SK-N-SH (cell line): ENCODE measurements around the gene NDUFB8.

ENCODE experiments used
- EZH2phosphoT487 ChIP-seq: fragments of 200-600 bp; sonication (generic); IDR thresholded peaks from 2 replicates; pipeline ENCODE4 v1.6.1; 2017; ENCODE audit warnings: low read depth, mixed run types, mild to moderate bottlenecking, antibody characterized with exemption, moderate library complexity, borderline replicate concordance
- GABPA ChIP-seq: IDR thresholded peaks from 2 replicates; pipeline ENCODE4 v1.4.0; 2012; ENCODE audit warnings: low read depth, mild to moderate bottlenecking
- POLR2AphosphoS5 ChIP-seq: IDR thresholded peaks from 2 replicates; pipeline ENCODE4 v1.6.1; 2012; ENCODE audit warnings: low read depth, low read length
- RAD21 ChIP-seq: IDR thresholded peaks from 2 replicates; pipeline ENCODE4 v1.6.1; 2012; ENCODE audit warnings: mild to moderate bottlenecking, low read length
- RCOR1 ChIP-seq: fragments of 150-350 bp; IDR thresholded peaks from 2 replicates; pipeline ENCODE4 v1.6.1; 2017; ENCODE audit warnings: antibody characterized with exemption, low read length
- TAF1 ChIP-seq: IDR thresholded peaks from 2 replicates; pipeline ENCODE4 v1.6.1; 2012; ENCODE audit warnings: low read depth, mild to moderate bottlenecking, low read length, moderate library complexity, borderline replicate concordance
- TF ChIP-seq, protein P1 (sequence below): IDR thresholded peaks from 2 replicates; pipeline ENCODE4 v1.4.0; 2012; ENCODE audit warnings: low read depth, borderline replicate concordance
- TF ChIP-seq, protein P2 (sequence below): fragments of 200-600 bp; sonication (generic); IDR thresholded peaks from 2 replicates; pipeline ENCODE4 v1.6.1; 2017; ENCODE audit warnings: antibody characterized with exemption, mild to moderate bottlenecking, moderate library complexity
- TF ChIP-seq, protein P3 (sequence below): IDR thresholded peaks from 2 replicates; pipeline ENCODE4 v1.6.1; 2012; ENCODE audit warnings: mild to moderate bottlenecking, low read depth, low read length, moderate library complexity
- TF ChIP-seq, protein P4 (sequence below): IDR thresholded peaks from 2 replicates; pipeline ENCODE4; 2012

DNA sequence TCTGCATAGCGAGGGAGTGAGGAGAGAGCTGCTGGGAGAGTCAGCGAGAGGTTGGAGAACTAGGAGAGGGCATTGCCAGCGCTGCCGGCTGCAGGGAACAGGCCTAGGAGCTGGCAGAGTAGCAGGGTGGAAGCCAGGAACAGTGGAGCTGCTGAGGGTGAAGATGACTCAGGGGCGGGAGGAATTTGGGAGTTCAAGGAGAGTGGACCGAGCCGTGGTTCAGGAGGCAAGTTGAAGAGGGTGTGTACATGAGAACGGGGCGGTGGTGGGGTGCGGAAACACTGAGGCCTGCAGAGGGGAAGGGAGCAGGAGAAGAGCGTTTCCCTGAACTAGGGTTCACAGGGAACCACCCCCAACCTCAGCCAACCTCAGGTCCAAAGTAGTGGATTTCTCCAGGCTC is 37.6 kb upstream of the NDUFB8 start:
- TF ChIP-seq, protein P1, sequence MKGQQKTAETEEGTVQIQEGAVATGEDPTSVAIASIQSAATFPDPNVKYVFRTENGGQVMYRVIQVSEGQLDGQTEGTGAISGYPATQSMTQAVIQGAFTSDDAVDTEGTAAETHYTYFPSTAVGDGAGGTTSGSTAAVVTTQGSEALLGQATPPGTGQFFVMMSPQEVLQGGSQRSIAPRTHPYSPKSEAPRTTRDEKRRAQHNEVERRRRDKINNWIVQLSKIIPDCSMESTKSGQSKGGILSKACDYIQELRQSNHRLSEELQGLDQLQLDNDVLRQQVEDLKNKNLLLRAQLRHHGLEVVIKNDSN, result no peak
- TF ChIP-seq, protein P2, sequence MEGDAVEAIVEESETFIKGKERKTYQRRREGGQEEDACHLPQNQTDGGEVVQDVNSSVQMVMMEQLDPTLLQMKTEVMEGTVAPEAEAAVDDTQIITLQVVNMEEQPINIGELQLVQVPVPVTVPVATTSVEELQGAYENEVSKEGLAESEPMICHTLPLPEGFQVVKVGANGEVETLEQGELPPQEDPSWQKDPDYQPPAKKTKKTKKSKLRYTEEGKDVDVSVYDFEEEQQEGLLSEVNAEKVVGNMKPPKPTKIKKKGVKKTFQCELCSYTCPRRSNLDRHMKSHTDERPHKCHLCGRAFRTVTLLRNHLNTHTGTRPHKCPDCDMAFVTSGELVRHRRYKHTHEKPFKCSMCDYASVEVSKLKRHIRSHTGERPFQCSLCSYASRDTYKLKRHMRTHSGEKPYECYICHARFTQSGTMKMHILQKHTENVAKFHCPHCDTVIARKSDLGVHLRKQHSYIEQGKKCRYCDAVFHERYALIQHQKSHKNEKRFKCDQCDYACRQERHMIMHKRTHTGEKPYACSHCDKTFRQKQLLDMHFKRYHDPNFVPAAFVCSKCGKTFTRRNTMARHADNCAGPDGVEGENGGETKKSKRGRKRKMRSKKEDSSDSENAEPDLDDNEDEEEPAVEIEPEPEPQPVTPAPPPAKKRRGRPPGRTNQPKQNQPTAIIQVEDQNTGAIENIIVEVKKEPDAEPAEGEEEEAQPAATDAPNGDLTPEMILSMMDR, result no peak
- TF ChIP-seq TAF1 (no peak), EZH2phosphoT487 (no peak), RAD21 (no peak), GABPA (no peak), RCOR1 (no peak), POLR2AphosphoS5 (no peak)
- TF ChIP-seq, protein P3, sequence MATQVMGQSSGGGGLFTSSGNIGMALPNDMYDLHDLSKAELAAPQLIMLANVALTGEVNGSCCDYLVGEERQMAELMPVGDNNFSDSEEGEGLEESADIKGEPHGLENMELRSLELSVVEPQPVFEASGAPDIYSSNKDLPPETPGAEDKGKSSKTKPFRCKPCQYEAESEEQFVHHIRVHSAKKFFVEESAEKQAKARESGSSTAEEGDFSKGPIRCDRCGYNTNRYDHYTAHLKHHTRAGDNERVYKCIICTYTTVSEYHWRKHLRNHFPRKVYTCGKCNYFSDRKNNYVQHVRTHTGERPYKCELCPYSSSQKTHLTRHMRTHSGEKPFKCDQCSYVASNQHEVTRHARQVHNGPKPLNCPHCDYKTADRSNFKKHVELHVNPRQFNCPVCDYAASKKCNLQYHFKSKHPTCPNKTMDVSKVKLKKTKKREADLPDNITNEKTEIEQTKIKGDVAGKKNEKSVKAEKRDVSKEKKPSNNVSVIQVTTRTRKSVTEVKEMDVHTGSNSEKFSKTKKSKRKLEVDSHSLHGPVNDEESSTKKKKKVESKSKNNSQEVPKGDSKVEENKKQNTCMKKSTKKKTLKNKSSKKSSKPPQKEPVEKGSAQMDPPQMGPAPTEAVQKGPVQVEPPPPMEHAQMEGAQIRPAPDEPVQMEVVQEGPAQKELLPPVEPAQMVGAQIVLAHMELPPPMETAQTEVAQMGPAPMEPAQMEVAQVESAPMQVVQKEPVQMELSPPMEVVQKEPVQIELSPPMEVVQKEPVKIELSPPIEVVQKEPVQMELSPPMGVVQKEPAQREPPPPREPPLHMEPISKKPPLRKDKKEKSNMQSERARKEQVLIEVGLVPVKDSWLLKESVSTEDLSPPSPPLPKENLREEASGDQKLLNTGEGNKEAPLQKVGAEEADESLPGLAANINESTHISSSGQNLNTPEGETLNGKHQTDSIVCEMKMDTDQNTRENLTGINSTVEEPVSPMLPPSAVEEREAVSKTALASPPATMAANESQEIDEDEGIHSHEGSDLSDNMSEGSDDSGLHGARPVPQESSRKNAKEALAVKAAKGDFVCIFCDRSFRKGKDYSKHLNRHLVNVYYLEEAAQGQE, result no peak
- TF ChIP-seq, protein P4, sequence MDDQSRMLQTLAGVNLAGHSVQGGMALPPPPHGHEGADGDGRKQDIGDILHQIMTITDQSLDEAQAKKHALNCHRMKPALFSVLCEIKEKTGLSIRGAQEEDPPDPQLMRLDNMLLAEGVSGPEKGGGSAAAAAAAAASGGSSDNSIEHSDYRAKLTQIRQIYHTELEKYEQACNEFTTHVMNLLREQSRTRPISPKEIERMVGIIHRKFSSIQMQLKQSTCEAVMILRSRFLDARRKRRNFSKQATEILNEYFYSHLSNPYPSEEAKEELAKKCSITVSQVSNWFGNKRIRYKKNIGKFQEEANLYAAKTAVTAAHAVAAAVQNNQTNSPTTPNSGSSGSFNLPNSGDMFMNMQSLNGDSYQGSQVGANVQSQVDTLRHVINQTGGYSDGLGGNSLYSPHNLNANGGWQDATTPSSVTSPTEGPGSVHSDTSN, result no peak
